NCI-H1092 treated with DMSO at 0.1 percent for 48 hours (cell line): ENCODE results near the gene DDO.

Experiments used
- DNase-seq: peaks from one replicate; lab custom pipeline; 2025; lab: John Stamatoyannopoulos, UW

Gene DDO, protein sequence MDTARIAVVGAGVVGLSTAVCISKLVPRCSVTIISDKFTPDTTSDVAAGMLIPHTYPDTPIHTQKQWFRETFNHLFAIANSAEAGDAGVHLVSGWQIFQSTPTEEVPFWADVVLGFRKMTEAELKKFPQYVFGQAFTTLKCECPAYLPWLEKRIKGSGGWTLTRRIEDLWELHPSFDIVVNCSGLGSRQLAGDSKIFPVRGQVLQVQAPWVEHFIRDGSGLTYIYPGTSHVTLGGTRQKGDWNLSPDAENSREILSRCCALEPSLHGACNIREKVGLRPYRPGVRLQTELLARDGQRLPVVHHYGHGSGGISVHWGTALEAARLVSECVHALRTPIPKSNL

DNA sequence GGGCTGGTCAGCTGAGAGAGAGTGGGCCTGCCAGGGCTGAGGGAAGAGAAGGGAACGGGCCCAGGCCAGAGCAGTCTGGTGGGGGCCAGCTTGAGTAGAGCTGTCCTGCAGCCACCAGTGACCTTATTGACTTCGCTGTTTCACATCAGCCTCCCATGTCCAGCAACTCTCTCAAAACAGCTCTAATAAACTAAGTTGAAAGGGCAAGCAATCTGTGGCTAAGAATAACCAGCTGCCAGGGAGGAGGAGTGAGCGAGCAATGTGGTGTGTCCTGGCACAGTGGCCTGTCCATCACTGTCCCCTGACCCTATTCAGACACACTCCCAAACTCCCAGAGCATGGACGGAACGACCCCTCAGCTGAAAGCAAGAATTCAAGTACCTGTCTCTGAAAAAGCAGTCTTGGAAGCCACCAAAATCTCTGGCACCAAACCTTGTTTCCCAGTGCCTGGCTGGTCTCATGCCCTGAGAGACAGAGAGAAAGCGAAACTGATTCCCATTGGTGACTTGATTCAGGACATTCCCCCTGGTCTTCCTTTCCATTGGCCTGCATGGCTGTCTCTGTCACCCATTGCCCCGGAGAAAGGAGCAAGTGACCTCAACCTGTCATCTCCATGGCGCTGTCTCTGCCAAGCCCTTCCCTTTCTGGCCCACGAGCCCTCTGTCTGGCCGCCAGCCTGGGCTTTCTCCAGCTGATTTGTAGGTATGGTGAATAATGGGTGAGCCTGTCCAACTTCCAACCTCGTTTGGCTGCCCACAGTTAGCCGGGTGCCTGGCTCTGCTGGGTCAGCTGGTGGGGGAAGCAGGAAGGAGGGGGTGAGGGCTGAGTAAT, at the start of gene DDO:
DDO (minus strand) TSS at position 490 of the 831 bp plus-strand sequence. CDS start 2,113 bp downstream, outside the sequence.
- peak; percentile 24 for DNase-seq

DNA sequence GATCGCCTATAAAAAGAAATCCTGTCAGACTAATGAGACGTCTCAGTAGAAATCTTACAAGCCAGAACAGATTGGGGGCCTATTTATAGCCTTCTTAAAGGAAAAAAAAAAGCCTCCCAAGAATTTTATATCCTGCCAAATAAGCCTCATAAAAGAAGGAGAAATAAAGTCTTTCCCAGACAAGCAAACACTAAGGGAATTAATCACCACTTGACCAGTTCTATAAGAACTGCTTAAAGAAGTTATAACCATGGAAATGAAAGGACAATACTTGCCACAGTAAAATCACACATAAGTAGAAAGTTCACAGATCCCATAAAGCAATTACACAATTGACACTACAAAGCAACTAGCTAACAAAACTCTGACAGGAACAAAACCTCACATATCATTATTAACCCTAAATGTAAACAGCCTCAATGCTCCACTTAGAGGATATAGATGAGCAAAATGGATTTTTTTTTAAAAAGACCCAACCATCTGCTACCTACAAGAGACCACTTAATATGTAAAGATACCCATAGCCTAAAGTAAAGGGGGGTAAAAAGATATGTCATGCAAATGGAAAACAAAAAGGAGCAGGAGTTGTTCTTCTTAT, 47.6 kb upstream of the DDO start:
- no peak for DNase-seq

DNA sequence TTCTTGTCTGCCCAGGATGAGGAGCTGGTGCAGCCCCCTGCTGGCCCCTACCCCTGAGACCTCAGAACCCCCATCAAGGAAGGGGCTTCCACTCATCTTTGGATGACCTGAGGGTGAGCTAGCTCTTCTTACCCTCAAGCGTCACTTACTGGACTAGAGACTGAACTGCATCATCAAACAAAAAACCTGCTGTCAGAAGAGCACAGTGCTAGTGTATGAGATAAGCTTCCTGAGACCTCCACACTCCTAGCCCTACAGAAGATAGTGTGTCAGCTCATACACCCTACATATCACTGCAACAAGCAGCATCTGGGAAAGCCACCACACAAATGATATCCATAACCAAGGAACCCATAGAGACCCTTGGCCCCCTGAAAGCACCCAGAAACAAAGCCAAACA, 46.0 kb upstream of the DDO start:
- DNase-seq: no peak

DNA sequence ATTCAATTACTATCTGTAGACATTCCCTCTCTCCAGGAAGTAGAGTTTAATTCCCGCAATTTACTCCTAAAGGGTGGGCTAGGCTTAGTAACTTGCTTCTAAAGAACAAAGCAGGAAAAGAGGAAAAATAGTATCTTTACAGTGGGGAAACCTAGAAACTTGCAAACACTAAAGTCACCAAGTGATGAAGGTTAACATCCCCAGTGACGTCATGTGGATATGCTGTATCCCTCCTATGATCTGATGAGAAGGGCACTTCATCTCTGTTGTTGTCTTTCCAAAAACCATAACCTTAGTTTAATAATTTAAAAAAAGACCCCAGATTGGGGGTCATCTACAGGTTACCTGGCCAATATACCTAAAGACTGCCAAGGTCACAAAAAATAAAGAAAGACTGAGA, 43.8 kb upstream of the DDO start:
- no peak for DNase-seq

DNA sequence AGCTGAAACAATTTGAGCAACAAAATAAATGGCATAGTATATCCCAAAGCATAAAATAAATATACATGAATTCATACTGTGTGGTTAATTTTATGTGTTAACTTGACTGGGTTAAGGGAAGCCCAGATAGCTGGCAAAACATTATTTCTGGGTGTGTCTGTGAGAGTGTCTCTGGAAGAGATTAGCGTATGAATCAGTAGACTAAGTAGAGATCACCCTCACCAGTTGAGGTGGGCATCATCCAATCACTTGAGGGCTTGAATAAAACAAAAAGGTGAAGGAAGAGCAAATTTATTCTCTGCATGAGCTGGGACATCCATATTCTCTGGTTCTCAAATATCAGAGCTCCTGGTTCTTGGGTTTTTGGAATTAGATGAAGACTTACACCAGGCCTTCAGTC, 43.1 kb upstream of the DDO start:
- no peak for DNase-seq

DNA sequence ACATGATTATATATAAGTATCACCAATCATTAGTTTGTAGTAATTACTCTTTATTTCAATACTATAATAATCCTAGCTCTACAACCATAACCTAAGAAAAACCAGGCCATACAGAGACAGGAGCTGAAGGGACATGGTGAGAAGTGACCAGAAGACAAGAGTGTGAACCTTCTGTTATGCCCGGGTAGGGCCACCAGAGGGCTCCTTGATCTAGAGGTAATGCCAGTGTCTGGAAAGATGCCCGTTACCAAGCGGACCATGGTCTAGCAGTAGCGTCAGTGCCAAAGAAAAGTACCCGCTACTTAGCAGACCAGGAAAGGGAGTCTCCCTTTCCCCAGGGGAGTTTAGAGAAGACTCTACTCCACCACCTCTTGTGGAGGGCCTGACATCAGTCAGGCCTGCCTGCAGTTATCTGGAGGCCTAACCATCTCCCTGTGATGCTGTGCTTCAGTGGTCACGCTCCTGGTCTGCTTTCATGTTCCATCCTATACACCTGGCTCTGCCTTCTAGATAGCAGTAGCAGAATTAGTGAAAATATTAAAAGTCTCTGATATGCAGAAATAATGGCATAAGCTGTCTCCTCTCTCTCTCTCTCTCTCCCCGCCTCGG, 42.3 kb upstream of the DDO start:
- peak; percentile 38 for DNase-seq

DNA sequence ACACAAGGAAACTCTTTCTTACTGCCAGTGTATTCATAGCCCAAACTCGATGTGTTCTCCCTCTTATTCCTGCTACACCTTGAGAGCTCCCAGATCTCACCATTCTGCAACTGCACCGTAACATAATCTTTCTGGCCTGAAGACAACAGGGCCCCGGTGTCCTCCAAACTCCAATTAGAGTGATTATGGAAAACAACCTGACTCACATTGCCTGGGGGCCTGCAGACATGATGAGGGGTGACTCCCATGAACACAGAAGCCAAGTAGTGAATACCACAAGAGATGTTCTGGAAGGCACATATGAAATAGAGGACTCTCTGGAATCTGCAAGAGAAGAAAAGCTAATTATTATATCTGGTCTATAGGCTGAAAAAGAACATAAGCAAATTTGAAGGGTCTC, 41.3 kb upstream of the DDO start:
- no peak for DNase-seq

DNA sequence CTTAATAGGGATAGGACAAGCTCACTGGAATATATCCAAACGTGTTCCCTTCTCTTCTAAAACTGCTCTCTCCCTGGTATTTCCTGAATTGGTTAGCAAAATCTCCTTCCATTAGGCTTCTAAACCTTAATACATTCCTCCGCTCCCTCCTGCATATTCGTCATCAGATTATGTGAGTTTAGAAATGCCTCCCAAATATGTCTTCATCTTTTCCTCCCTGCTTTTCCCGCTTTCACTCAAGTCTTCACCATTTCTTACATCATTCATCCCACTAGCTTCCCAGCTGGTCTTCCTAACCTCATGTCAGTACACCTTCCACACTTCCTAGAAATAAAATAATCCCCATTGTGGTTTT, 34.1 kb upstream of the DDO start:
- DNase-seq: no peak

DNA sequence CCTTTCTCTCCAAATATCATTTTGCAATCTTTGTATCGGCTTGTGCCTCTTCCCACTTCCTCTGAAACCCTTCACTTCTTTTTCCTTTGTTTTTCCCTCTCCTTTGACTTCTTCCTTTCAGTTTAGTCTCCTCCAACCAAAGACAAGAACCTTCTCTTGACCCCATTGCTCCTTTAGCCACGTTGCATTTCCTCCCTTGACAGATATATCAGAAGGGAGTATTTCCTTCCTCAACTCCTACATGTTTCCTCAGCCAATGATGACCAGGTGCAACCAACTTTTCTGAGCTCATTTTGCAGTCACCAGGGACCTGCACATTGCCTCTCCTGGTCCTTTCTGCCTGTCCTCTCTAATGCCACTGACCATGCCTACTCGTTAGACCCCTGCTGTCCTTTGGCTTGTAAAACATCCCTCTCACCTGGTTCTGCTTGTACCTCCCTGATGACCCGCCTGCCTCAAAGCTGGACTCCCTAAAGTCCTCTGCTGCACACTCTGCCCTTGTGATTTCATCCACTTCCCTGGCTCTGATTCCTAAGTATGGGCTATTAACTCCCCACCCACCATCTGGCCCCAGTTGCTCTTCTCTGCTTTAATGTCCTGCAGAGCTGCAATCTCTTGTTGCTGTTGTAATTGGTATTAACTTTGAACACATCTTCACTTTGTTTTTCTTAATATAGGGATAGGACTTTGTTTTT, 33.6 kb upstream of the DDO start:
- no peak for DNase-seq

DNA sequence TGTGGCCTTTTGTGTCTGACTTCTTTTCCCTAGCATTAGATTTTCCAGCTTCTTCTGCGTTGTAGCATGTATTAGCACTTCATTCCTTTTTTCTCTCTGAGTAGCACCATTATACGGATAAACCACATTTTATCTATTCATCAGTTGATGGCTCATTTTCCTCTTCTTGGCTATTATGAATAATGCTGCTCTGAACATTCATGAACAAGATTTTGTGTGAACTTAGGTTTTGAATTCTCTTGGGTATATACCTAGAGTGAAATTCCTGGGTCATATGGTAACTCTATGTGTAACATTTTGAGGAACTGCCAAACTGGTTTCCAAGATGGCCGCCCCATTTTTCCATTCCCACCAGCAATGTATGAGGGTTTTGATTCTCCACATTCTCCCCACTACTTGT, 32.4 kb upstream of the DDO start:
- DNase-seq: no peak

DNA sequence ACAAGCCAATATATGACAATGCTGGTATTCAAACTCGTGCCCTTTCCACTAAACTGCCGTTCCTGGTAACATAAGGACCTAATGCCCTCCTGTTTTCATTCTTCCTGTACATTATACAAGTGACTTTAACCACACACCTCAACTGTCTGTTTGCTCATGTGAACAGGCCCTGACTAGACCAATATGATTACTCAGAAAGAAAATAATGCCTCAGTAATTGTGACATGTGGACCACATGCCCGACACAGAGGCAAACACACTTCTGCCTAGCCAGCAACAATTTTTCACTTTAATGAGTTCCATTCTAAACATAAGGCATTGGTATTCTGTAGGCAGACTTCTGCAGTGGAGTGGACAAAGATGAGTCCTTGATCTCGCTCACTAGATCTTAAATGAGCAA, 31.0 kb upstream of the DDO start:
- DNase-seq: no peak

DNA sequence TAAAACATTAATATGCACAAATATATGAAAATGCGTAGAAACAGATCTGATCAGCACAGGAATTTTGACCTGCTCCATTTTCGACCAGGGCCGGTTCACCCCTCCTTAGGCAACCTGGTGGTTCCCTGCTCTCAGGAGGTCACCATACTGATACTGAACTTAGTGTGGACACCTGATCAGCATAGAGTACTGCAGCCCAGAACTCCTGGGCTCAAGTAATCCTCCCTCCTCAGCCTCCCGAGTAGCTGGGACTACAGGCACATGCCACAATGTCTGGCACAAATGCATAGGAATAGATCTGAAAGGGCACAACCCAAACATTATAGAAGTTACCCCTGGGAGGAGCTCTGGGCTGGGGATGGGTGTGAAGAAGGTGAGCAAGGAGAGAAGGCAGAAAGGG, 24.7 kb upstream of the DDO start:
- no peak for DNase-seq

DNA sequence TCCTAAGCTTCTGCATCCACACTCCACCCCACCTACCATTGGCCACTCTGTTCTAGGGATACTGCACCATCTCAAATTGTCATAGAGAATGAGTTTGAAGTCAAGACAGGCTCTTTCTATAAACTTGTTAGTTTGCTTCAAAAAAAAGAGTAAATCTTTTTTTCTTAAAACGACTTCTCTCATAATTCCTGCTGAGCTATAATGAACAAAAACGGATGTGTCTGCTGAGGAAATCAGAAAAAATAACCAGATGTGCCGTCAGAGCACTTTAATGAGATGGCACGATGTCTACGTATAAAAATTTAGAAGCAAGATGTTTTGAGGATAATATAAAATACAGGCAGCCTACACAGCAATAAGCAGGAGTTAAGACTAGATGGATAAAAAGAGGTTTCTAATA, 24.0 kb upstream of the DDO start:
- no peak for DNase-seq

DNA sequence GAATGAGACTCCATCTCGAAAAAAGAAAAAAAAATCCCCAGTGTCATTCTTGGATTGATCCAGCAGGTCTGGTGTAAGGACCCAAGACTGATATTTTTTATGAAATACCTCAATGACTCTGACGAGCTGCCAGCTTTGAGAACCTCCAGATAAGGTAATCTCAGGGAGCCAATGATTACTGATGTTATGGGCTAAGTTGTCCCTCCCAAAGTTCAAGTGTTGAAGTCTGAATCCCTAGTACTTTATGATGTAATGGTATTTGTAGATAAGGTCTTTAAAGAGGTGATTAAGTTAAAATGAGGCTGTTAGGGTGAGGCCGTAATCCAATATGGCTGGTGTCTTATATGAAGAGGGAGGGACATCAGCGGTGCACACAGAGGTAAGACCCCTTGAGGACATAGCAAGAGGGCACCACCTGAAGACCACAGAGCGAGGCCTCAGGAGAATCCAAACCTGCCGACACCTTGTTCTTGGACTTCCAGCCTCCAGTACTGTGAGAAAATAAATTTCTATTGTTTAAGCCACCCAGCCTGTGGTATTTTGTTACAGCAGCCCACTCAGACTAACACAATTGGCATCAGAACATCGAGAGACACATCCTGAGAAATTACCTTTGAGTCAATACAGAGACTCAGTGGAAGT, 19.7 kb upstream of the DDO start:
- no peak for DNase-seq

DNA sequence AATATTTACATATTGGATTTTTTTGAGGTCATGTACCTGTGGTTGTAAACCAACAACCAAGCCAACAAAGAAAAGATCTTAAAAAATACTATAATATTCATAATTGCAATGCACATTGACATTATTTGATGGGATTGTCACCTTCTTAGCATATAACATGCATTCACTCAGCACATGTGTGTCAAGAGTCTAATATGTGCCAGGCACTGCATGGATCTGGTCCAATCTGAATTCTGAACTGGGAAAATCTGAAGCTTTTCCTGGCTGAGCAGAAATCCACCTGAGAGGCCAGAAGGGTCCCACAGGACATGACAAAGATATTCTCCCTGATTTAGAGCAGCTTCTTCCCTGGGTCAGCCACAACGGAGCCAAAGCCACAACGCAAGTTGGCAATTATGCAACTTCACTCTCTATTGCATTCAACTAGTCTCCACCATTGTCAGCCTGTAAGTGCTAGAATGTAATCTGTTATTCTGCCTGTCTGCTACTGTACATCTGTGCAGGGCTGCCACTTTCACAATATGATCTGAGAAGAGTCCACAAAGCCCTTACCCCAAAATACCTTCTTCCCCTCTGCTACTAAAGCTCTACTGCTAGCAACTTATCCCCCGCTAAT, 17.0 kb upstream of the DDO start:
- no peak for DNase-seq

DNA sequence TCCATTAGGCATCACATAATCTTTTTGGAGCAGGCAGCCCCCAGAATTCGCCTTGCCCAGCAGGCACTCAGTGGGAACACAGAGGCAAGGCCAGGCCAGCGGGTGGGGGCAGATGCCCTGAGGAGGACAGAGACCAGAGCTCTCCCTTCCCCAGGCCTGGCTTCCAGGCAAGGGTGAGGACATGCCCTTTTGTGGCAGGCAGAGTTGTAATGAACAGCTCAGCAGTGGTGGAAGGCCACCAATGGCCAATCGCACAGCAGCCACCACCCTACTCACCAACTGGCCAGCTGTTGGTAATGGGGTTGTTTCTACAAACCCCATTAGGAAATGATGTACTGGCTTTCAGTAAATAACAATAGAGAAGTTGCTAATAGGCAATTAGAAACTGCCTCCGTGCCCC, 15.4 kb upstream of the DDO start:
- no peak for DNase-seq

DNA sequence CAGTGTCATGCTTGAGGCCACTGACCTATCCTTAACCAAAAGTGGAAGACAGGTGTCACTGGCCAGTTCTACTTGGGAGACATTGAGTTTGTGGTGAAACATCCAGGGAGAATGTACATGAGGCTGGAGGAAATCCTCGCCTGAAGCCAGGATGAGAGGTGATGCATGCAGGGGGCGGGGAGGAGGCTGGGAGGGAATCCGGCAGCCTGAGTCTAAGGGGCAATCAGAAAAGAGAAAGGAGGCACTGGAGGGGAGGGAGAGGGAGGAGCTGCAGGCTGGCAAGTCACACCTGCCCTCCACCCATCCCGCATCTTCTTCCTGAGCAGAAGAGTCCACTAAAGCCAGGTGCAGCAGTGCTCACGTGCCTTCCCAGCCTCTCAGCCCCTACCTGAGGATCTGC, 14.9 kb upstream of the DDO start:
- no peak for DNase-seq

DNA sequence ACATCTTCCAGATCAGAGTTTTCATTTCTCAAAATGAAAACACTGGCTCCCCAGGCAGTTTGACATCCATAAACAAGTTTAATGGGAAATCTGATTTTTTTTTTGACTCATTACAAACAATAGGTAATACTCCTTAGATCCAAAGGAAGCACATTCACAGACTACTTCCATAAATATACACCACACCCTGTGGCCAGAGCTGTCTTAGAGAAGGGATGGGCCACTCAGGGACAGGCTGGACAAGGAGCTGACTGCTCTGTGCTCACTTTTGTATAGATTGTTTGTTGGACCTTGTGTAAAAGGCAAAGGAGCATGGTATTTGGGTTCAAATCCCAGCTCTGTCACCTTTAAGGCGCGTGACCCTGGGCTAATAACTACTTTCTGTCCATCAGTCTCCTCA, 12.8 kb upstream of the DDO start:
- no peak for DNase-seq

DNA sequence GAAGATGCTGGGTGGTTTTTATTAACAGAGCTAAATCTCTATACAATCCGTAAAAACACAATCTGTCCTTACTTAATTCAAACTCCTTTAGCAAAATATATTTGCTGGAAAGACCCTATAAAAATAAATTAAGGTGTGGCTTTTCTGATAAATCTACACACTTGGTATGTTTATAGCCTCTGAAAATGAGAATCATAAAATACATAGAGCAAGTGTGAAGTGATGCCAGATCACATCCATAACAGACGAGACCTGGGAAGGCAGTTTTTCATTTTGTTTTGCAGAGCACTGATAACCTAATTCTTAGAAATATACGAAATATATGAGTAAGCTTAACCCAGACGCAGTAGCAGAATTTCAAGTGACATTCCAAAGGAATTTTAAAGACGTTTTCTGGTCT, 10.4 kb upstream of the DDO start:
- no peak for DNase-seq

DNA sequence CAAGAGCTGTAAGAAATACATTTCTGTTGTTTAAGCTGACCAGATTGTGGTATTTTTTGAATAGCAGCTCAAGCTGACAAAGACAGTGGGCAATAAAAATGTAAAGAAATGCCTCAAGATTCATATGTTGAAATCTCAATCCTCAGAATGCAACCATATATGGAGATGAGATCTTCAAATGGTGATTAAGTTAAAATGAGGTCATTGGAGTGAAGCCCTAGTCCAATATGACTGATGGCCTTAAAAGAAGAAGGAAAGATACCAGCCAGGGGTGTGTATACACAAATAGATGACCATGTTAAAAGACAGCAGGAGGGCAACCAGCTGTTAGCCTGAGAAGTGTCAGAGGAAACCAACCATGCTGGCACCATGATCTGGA, 7.1 kb upstream of the DDO start:
- DNase-seq: no peak

DNA sequence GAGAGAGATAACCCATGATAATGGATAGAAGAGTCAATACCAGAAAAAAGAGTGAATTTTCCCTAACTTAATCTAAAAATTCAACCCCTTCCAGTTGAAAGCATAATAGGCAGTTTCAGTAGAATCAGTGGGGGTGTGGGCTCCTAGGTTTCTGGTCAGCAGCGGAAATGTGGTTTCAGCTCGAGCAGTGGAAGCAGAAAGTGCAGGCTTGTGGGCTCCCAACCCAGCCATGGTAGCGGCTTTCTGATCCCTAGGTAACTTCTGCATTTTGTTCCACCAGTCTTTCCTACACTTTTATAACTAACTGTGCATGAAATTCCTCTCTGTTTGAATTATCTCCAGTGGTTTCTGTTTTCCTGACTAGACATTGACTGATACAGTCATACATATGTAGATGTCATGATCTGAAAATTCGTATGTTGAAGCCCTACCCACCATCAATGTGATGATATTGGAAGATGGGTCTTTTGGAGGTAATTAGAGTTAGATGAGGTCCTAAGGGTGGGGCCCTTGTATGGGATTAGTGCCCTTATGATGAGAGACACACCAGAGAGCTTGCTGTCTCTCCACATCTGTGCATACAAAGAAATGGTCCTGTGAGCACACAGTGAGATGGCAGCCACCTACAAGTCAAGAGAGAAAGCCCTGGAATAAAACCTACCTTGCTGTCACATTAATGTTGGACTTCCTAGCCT, 6.5 kb upstream of the DDO start:
- no peak for DNase-seq
